ENCODE results near the gene RTL5. TPM values are rescaled to one million over a fixed set of nuclear protein-coding genes. Genes with fewer than 3 reads are reported as not detected.

Gene RTL5
- total RNA-seq, 1 experiment from 2014 or later: 8.4 TPM

- intact Hi-C loops (cut with micrococcal nuclease; ENCODE audit: unreplicated experiment): no loop called here
- DNase-seq (ENCODE audit: low spot score): no peak
- POLR2A ChIA-PET (ENCODE audit: low non-redundant PET): no interaction called here
- Histone ChIP-seq H3K4me3 (ENCODE audit: low read depth, low read length, poor library complexity, severe bottlenecking) (no peak overlapping the region), H3K4me1 (ENCODE audit: insufficient read depth, low read length, poor library complexity, severe bottlenecking) (no peaks in the 10 kb centered on the region), H3K27ac (ENCODE audit: low read depth, low read length, poor library complexity, severe bottlenecking) (no peak overlapping the region), H3K27me3 (replicated peaks; ENCODE audit: insufficient read depth, low read depth, low read length, poor library complexity) (no peaks in the 10 kb centered on the region), H3K36me3 (ENCODE audit: insufficient read depth, low read length, poor library complexity, severe bottlenecking) (no peaks in the 10 kb centered on the region), H3K9me3 (ENCODE audit: low read depth, low read length, poor library complexity, severe bottlenecking) (no peaks in the 10 kb centered on the region)
- TF ChIP-seq EZH2 (IDR thresholded peaks at IDR 0.05; ENCODE audit: borderline replicate concordance, low read depth, low read length, poor library complexity, severe bottlenecking) (no peak), CTCF (conservative IDR thresholded peaks at IDR 0.05; ENCODE audit: low read depth, low read length) (no peak)
- BruUV-seq (replicated peaks): no TSS peak
- CTCF ChIA-PET: no interaction called here
Observed at GRCh38 chrX:72133851-72134546, 2.3 kb upstream of the RTL5 start.

GRCh38 chrX:72132456-72132855 is 741 bp upstream of the RTL5 start:
- intact Hi-C loops (cut with micrococcal nuclease; ENCODE audit: unreplicated experiment): no loop called here
- Histone ChIP-seq H3K27ac (ENCODE audit: low read depth, low read length, poor library complexity, severe bottlenecking) (no peak overlapping the region), H3K4me3 (ENCODE audit: low read depth, low read length, poor library complexity, severe bottlenecking) (peak overlapping the region; percentile 51), H3K36me3 (ENCODE audit: insufficient read depth, low read length, poor library complexity, severe bottlenecking) (no peaks in the 10 kb centered on the region), H3K4me1 (ENCODE audit: insufficient read depth, low read length, poor library complexity, severe bottlenecking) (no peaks in the 10 kb centered on the region), H3K9me3 (ENCODE audit: low read depth, low read length, poor library complexity, severe bottlenecking) (no peaks in the 10 kb centered on the region), H3K27me3 (replicated peaks; ENCODE audit: insufficient read depth, low read depth, low read length, poor library complexity) (no peaks in the 10 kb centered on the region)
- DNase-seq (ENCODE audit: low spot score): no peak
- BruUV-seq (replicated peaks): no TSS peak
- ChIA-PET CTCF (interaction anchor here (1.0 kb wide), 1 partner anchor 110 kb away, joined by 3 read pairs; no protein-coding TSS in a partner anchor), POLR2A (ENCODE audit: low non-redundant PET) (interaction anchor here (0.5 kb wide), 1 partner anchor 56 kb away, joined by 4 read pairs; no protein-coding TSS in a partner anchor)
- TF ChIP-seq CTCF (conservative IDR thresholded peaks at IDR 0.05; ENCODE audit: low read depth, low read length) (no peak), EZH2 (IDR thresholded peaks at IDR 0.05; ENCODE audit: borderline replicate concordance, low read depth, low read length, poor library complexity, severe bottlenecking) (no peak)

- Histone ChIP-seq H3K36me3 (ENCODE audit: insufficient read depth, low read length, poor library complexity, severe bottlenecking) (no peaks in the 10 kb centered on the region), H3K4me1 (ENCODE audit: insufficient read depth, low read length, poor library complexity, severe bottlenecking) (peaks cover 7% of the 10 kb centered on the region), H3K27me3 (replicated peaks; ENCODE audit: insufficient read depth, low read depth, low read length, poor library complexity) (no peaks in the 10 kb centered on the region), H3K27ac (ENCODE audit: low read depth, low read length, poor library complexity, severe bottlenecking) (no peak overlapping the region), H3K4me3 (ENCODE audit: low read depth, low read length, poor library complexity, severe bottlenecking) (peak overlapping the region; percentile 51), H3K9me3 (ENCODE audit: low read depth, low read length, poor library complexity, severe bottlenecking) (no peaks in the 10 kb centered on the region)
- intact Hi-C loops (cut with micrococcal nuclease; ENCODE audit: unreplicated experiment): no loop called here
- no TSS peak for BruUV-seq (replicated peaks)
- ChIA-PET CTCF (no interaction called here), POLR2A (ENCODE audit: low non-redundant PET) (no interaction called here)
- TF ChIP-seq CTCF (conservative IDR thresholded peaks at IDR 0.05; ENCODE audit: low read depth, low read length) (no peak), EZH2 (IDR thresholded peaks at IDR 0.05; ENCODE audit: borderline replicate concordance, low read depth, low read length, poor library complexity, severe bottlenecking) (no peak)
- DNase-seq (ENCODE audit: low spot score): no peak
Observed at GRCh38 chrX:72130762-72131250, 909 bp downstream of the RTL5 start.

All from A673 (cell line).